Hippocampal formation (tissue), 2 donors: Measurements from ENCODE around the gene FRMD7.

Experiments used
- DNase-seq, 2 donors: peaks; one replicate each; lab custom pipeline; 2025; lab: John Stamatoyannopoulos, UW

Gene FRMD7

DNA sequence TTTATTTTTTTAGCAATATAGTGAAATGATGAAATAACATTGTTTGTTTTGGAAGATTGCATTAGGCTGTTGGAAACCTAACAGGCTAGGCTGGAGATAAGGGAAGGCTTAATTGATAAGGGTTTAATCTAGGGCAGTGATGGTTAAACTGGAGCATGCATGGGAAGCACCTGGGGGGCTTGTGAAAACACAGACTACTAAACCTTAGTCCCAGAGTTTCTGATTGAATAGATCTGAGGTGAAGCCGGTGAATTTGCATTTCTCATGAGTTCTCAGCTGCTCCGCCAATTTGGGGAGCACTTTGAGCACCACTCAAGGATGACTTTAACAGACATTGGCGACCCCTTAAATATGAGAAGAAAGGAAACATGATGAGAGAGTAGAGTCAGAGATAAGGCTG, 93.2 kb downstream of the FRMD7 start:
- DNase-seq = no peak

DNA sequence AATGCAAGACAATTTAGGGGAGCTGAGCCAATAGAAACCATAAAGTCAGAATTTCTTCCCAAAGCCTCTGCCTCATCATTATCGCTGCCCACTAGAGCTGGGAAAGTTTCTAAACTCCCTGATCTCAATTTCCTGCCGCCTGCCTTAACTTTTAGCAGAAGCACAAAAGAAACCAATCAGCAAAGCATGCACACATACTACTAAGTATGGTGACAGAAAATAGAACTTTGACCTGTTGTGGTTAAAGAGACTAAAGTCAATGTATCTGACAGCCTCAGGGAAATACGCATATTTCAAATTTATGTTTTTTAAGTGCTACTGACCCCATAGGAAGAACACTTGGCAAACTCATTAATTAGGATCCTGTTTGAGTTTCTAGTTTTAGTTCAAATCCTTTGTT, 94.7 kb downstream of the FRMD7 start:
- no peak for DNase-seq

DNA sequence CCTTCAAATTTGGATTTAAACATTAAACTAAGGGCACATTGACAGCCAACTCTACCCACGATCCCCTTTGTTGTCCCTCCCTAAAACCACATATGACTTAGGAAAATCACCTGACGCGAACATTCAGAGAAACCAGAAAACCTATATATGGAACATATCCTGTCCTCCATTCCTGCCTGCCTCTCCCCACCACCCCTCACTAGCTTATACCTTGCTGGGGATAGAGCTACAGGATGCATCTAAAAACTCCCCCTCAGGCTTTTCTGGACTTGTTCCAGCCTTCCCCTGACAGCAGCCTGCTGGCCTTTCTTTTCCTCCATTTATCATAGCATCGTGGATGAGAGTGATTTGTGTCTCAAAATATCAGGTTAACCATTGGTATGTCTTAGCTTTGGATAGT, 96.0 kb downstream of the FRMD7 start:
- DNase-seq = no peak

DNA sequence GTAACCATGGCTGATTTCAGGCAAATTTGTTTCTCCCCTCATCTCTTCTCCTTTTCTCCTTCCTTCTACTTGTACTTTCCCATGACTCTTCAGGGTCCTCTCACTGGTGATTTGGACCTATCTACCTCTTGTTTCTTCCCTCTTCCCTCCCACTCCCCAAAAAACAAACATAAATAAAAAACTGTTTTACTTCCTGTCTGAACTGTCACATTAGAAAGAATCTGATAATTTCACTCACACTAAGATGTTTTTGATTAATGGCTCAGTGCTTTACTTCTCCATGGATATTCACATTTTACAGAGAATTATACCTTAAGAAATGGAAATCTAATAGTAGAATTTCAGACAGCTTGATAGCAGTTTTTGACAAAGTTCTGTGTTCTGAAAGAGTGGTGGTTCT, 97.6 kb downstream of the FRMD7 start:
- DNase-seq = no peak
